Stomach smooth muscle (tissue), 2 donors: ENCODE measurements around the gene FAT1.

ENCODE experiments used
- H3K27ac ChIP-seq: one replicate; pipeline ENCODE4 v1.7.0; 2013; ENCODE audit warnings: mild to moderate bottlenecking, low read length, inconsistent platforms
- H3K27me3 ChIP-seq, 2 donors: one replicate each; pipeline ENCODE4 v1.7.0; 2013; ENCODE audit warnings: low read length in 2 of 2; ENCODE audit not compliant: insufficient read depth in 2 of 2, control insufficient read depth in 1 of 2
- H3K36me3 ChIP-seq, 2 donors: one replicate each; pipeline ENCODE4 v1.7.0; 2013; ENCODE audit warnings: low read length in 2 of 2; ENCODE audit not compliant: control insufficient read depth in 2 of 2, insufficient read depth in 2 of 2
- H3K4me1 ChIP-seq: one replicate; pipeline ENCODE4 v1.7.0; 2013; ENCODE audit warnings: low read length; ENCODE audit not compliant: control insufficient read depth, insufficient read depth
- H3K4me3 ChIP-seq, 2 donors: one replicate each; pipeline ENCODE4 v1.7.0; 2013; ENCODE audit warnings: low read length in 2 of 2
- H3K9ac ChIP-seq, 2 donors: one replicate each; pipeline ENCODE4 v1.7.0; 2013; ENCODE audit warnings: low read length in 2 of 2, mild to moderate bottlenecking in 1 of 2
- H3K9me3 ChIP-seq, 2 donors: one replicate each; pipeline ENCODE4 v1.7.0; 2013; ENCODE audit warnings: low read length in 2 of 2; ENCODE audit not compliant: control insufficient read depth in 2 of 2
- donor health status: healthy.
- donor health status: Pancreatic carcinoma.

Gene FAT1

GRCh38 chr4:186553717-186554116 lies 169.9 kb downstream of the FAT1 start:
- Histone ChIP-seq H3K36me3 (no peaks in the 10 kb centered on the region), H3K27me3 (peaks cover 23 to 24% of the 10 kb centered on the region in 2 donors), H3K9ac (no peak overlapping the region), H3K4me1 (peaks cover 5% of the 10 kb centered on the region), H3K4me3 (no peak overlapping the region), H3K27ac (no peak overlapping the region), H3K9me3 (no peaks in the 10 kb centered on the region)

GRCh38 chr4:186551849-186552248 lies 171.8 kb downstream of the FAT1 start:
- Histone ChIP-seq H3K27ac (no peak overlapping the region), H3K9ac (no peak overlapping the region), H3K36me3 (no peaks in the 10 kb centered on the region), H3K4me1 (peaks cover 5% of the 10 kb centered on the region), H3K27me3 (peaks cover 23 to 29% of the 10 kb centered on the region in 2 donors), H3K9me3 (no peaks in the 10 kb centered on the region), H3K4me3 (no peak overlapping the region)

GRCh38 chr4:186545436-186545835 lies 178.2 kb downstream of the FAT1 start:
- Histone ChIP-seq H3K9ac (no peak overlapping the region), H3K9me3 (no peaks in the 10 kb centered on the region), H3K4me1 (no peaks in the 10 kb centered on the region), H3K36me3 (no peaks in the 10 kb centered on the region), H3K27ac (no peak overlapping the region), H3K4me3 (no peak overlapping the region), H3K27me3 (peaks cover 0 to 6% of the 10 kb centered on the region in 2 donors)

- H3K9ac ChIP-seq: no peak overlapping the region
- H3K27me3 ChIP-seq: peaks cover 0 to 6% of the 10 kb centered on the region in 2 donors
- H3K36me3 ChIP-seq: no peaks in the 10 kb centered on the region
- no peaks in the 10 kb centered on the region for H3K4me1 ChIP-seq
- no peak overlapping the region for H3K4me3 ChIP-seq
- H3K9me3 ChIP-seq: peaks cover 0 to 7% of the 10 kb centered on the region in 2 donors
- no peak overlapping the region for H3K27ac ChIP-seq
Observed at GRCh38 chr4:186543206-186543605, 180.4 kb downstream of the FAT1 start.

- H3K4me1 ChIP-seq: no peaks in the 10 kb centered on the region
- no peak overlapping the region for H3K9ac ChIP-seq
- H3K27ac ChIP-seq: no peak overlapping the region
- no peaks in the 10 kb centered on the region for H3K36me3 ChIP-seq
- H3K27me3 ChIP-seq: no peaks in the 10 kb centered on the region
- peaks cover 0 to 7% of the 10 kb centered on the region in 2 donors for H3K9me3 ChIP-seq
- H3K4me3 ChIP-seq: no peak overlapping the region
Observed at GRCh38 chr4:186541801-186542200, 181.9 kb downstream of the FAT1 start.

- H3K27ac ChIP-seq: no peak overlapping the region
- H3K9ac ChIP-seq: no peak overlapping the region
- H3K9me3 ChIP-seq: peaks cover 0 to 7% of the 10 kb centered on the region in 2 donors
- H3K36me3 ChIP-seq: no peaks in the 10 kb centered on the region
- H3K27me3 ChIP-seq: no peaks in the 10 kb centered on the region
- H3K4me1 ChIP-seq: no peaks in the 10 kb centered on the region
- no peak overlapping the region for H3K4me3 ChIP-seq
Observed at GRCh38 chr4:186537843-186538521, 185.7 kb downstream of the FAT1 start.
